Gastrocnemius medialis (tissue), 4 donors: Measurements from ENCODE around the gene TBCD. TPM values are rescaled to one million over a fixed set of nuclear protein-coding genes. Genes with fewer than 3 reads are reported as not detected.

ENCODE experiments used
- ATAC-seq, 2 donors: fragments of 150-250 bp; one replicate each; pipeline ENCODE4 v1.9.1; 2016
- DNase-seq, 2 donors: peaks; one replicate each; pipeline ENCODE4 v3.0.0-alpha.2; 2019
- H3K27ac ChIP-seq, 4 donors: fragments of 200-600 bp; sonication (generic); 1 replicate in 1 of 4; 2 replicates in 3 of 4; pipeline ENCODE4 v1.5.1; 2016 to 2018; ENCODE audit warnings: mild to moderate bottlenecking in 2 of 4, moderate library complexity in 1 of 4
- H3K27me3 ChIP-seq, 3 donors: fragments of 200-600 bp; sonication (generic) in 2 of 3; 1 replicate in 1 of 3; 2 replicates in 2 of 3; pipeline versions ENCODE4 v1.5.1 to v1.6.0; 2016 to 2019; ENCODE audit warnings: mild to moderate bottlenecking in 1 of 3, moderate library complexity in 1 of 3
- H3K36me3 ChIP-seq, 2 donors: fragments of 200-600 bp; sonication (generic) in 1 of 2; one replicate each; pipeline ENCODE4 v1.5.1; 2017 to 2018
- H3K4me1 ChIP-seq, 2 donors: fragments of 200-600 bp; sonication (generic) in 1 of 2; one replicate each; pipeline ENCODE4 v1.5.1; 2016 to 2017; ENCODE audit warnings: mild to moderate bottlenecking in 2 of 2
- H3K4me3 ChIP-seq, 4 donors: fragments of 200-600 bp; sonication (generic) in 3 of 4; 1 replicate in 1 of 4; 2 replicates in 3 of 4; pipeline ENCODE4 v1.5.1; 2016 to 2019; ENCODE audit warnings: mild to moderate bottlenecking in 2 of 4
- H3K9me3 ChIP-seq, 3 donors: fragments of 200-600 bp; sonication (generic) in 2 of 3; 1 replicate in 1 of 3; 2 replicates in 2 of 3; pipeline ENCODE4 v1.5.1; 2016 to 2019
- POLR2A ChIP-seq, 2 donors: fragments of 450-650 bp; IDR thresholded peaks; one replicate each; pipeline ENCODE4 v1.6.1; 2017; ENCODE audit warnings: antibody characterized with exemption in 2 of 2, mild to moderate bottlenecking in 2 of 2, moderate library complexity in 2 of 2
- in situ Hi-C, 4 donors: fragments of 200-750 bp; cut with MboI; loops; one replicate each; pipeline versions ENCODE4 v1.15.0 to v1.8.0; 2017; ENCODE audit warnings: low sequenced_read_pairs in 4 of 4
- intact Hi-C: fragments of 100-400 bp; cut with DNase I; formaldehyde crosslinking; loops from one replicate; pipeline ENCODE4 v1.15.1; 2023; ENCODE audit warnings: low total_unique reads
- total RNA-seq, 4 donors: library from RNA; depleted of rRNA; stranded (reverse); fragments of >200 nt; gene quantifications; one replicate each; pipeline versions ENCODE4 v1.1.0 to v1.2.3, GENCODE V29; 2016
- TF ChIP-seq, protein P1 (sequence below), 5 experiments: fragments of 450-650 bp in 3 of 5; fragments of 200-600 bp in 2 of 5; sonication (generic) in 2 of 5; IDR thresholded peaks in 4 of 5; conservative IDR thresholded peaks in 1 of 5; 1 replicate in 4 of 5; 2 replicates in 1 of 5; pipeline ENCODE4 v1.5.1; 2016 to 2019; ENCODE audit warnings: antibody characterized with exemption in 5 of 5, mild to moderate bottlenecking in 3 of 5, moderate library complexity in 3 of 5

TBCD gene
- total RNA-seq, 4 donors from 2014 or later = 18.0 to 50.4 (median 33.3) TPM

GRCh38 chr17:82931699-82932517 is 180.0 kb downstream of the TBCD start:
- DNase-seq (peak; percentile 51 to 66), ATAC-seq (peak; percentile 61 to 73)
- Histone ChIP-seq H3K27ac (peak overlapping the region; percentile 0 to 33 (median 28)), H3K4me1 (peaks cover 0 to 3% of the 10 kb centered on the region in 2 donors), H3K4me3 (no peak overlapping the region), H3K36me3 (peaks cover 0 to 66% of the 10 kb centered on the region in 2 donors), H3K27me3 (no peaks in the 10 kb centered on the region), H3K9me3 (no peaks in the 10 kb centered on the region)
- TF ChIP-seq, protein P1, sequence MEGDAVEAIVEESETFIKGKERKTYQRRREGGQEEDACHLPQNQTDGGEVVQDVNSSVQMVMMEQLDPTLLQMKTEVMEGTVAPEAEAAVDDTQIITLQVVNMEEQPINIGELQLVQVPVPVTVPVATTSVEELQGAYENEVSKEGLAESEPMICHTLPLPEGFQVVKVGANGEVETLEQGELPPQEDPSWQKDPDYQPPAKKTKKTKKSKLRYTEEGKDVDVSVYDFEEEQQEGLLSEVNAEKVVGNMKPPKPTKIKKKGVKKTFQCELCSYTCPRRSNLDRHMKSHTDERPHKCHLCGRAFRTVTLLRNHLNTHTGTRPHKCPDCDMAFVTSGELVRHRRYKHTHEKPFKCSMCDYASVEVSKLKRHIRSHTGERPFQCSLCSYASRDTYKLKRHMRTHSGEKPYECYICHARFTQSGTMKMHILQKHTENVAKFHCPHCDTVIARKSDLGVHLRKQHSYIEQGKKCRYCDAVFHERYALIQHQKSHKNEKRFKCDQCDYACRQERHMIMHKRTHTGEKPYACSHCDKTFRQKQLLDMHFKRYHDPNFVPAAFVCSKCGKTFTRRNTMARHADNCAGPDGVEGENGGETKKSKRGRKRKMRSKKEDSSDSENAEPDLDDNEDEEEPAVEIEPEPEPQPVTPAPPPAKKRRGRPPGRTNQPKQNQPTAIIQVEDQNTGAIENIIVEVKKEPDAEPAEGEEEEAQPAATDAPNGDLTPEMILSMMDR (IDR thresholded peaks at IDR 0.05 in 4 of 5, conservative IDR thresholded peaks at IDR 0.05 in 1 of 5) = no peak
- no peak for TF ChIP-seq POLR2A (IDR thresholded peaks at IDR 0.05)
- in situ Hi-C loops = no loop called here
- intact Hi-C loops = no loop called here

DNA sequence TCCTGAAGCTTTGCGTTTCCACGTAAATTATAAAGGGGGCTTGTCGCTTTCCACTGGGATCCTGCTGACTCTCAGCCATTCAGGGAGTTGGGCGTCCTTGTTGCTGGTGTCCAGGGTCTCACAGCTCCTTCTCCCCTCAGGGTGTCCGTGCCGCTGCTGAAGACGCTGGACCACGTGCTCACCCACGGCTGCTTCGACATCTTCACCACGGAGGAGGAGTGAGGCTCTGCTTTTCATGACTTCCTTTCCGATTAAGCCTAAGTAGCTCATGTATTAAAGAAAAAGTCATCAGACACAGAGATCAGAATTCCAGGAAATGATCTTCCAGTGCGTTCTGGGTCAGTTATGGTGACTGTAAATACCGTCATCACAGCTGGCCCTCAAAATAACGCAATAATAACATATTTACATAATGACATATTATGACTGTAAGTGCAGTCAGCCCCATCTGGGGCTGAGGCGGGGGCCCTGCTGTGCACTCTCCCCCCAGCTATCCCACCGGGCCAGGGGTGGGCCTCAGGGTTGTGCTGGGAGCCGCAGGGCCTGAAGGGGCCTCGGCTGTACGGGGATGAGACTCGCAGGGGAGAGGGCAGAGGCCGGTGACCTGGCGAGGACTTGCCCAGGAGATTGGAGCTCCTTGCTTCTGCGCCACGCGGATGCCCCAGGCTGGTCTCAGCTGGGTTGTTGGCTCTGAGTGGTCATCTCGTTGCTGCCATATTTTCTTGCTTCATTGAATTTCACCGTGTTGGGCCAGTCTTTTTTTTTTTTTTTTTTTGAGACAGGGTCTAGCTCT is 180.8 kb downstream of the TBCD start:
- Histone ChIP-seq H3K27ac (no peak overlapping the region), H3K36me3 (peaks cover 0 to 64% of the 10 kb centered on the region in 2 donors), H3K4me3 (no peak overlapping the region), H3K9me3 (no peaks in the 10 kb centered on the region), H3K27me3 (no peaks in the 10 kb centered on the region), H3K4me1 (peaks cover 0 to 3% of the 10 kb centered on the region in 2 donors)
- in situ Hi-C loops (no loop called here), intact Hi-C loops (no loop called here)
- TF ChIP-seq, protein P1 (IDR thresholded peaks at IDR 0.05 in 4 of 5, conservative IDR thresholded peaks at IDR 0.05 in 1 of 5) = no peak
- TF ChIP-seq POLR2A (IDR thresholded peaks at IDR 0.05) = no peak
- ATAC-seq (no peak), DNase-seq (no peak)

DNA sequence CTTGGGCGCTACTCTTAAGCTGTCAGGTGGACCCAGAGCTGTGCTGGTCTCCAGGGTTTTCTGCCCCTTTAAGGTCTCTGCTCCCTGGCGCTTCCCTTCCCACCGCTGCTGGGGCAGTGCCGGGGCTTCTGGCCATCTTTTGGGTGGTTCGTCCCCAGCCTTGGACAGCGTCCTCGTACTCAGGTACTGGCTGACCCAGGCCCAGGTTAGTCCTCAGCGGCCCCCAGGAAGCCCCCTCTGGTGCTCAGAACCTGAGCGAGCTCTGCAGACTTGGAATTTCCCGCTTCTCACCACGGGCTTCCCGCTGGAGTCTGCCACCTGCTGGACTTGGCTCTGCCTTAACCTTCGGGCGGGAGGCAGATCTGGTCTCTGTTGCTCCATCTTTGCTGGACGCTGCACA is 182.0 kb downstream of the TBCD start:
- TF ChIP-seq, protein P1 (IDR thresholded peaks at IDR 0.05 in 4 of 5, conservative IDR thresholded peaks at IDR 0.05 in 1 of 5) = peak in 1 of 5 experiments; percentile 13
- no peak for TF ChIP-seq POLR2A (IDR thresholded peaks at IDR 0.05)
- peaks cover 0 to 62% of the 10 kb centered on the region in 2 donors for H3K36me3 ChIP-seq
- H3K27me3 ChIP-seq = no peaks in the 10 kb centered on the region
- H3K9me3 ChIP-seq = no peaks in the 10 kb centered on the region
- H3K27ac ChIP-seq = no peak overlapping the region
- in situ Hi-C loops = no loop called here
- DNase-seq (peak in 1 of 2 donors; percentile 1), ATAC-seq (no peak)
- no peak overlapping the region for H3K4me3 ChIP-seq
- peaks cover 0 to 3% of the 10 kb centered on the region in 2 donors for H3K4me1 ChIP-seq
- intact Hi-C loops = no loop called here

GRCh38 chr17:82935966-82936767 is 184.3 kb downstream of the TBCD start:
- peaks cover 0 to 62% of the 10 kb centered on the region in 2 donors for H3K36me3 ChIP-seq
- peak in 1 of 2 donors; percentile 1 for DNase-seq
- H3K27ac ChIP-seq = no peak overlapping the region
- ATAC-seq = no peak
- H3K9me3 ChIP-seq = no peaks in the 10 kb centered on the region
- intact Hi-C loops (no loop called here), in situ Hi-C loops (no loop called here)
- H3K4me1 ChIP-seq = peaks cover 0 to 3% of the 10 kb centered on the region in 2 donors
- no peak overlapping the region for H3K4me3 ChIP-seq
- H3K27me3 ChIP-seq = no peaks in the 10 kb centered on the region
- no peak for TF ChIP-seq POLR2A (IDR thresholded peaks at IDR 0.05)
- TF ChIP-seq, protein P1 (IDR thresholded peaks at IDR 0.05 in 4 of 5, conservative IDR thresholded peaks at IDR 0.05 in 1 of 5) = no peak
